NCI-H748 (cell line): Measurements from ENCODE around the gene PBLD.
"Not testable (repeated sequence)": the region's sequence is repeated elsewhere in the genome, so short reads cannot be mapped to it uniquely, and the experiment has no call there.

Experiments
- DNase-seq: peaks from one replicate; lab custom pipeline; 2025; ENCODE audit not compliant: unreplicated experiment; lab: John Stamatoyannopoulos, UW

The PBLD gene

DNA sequence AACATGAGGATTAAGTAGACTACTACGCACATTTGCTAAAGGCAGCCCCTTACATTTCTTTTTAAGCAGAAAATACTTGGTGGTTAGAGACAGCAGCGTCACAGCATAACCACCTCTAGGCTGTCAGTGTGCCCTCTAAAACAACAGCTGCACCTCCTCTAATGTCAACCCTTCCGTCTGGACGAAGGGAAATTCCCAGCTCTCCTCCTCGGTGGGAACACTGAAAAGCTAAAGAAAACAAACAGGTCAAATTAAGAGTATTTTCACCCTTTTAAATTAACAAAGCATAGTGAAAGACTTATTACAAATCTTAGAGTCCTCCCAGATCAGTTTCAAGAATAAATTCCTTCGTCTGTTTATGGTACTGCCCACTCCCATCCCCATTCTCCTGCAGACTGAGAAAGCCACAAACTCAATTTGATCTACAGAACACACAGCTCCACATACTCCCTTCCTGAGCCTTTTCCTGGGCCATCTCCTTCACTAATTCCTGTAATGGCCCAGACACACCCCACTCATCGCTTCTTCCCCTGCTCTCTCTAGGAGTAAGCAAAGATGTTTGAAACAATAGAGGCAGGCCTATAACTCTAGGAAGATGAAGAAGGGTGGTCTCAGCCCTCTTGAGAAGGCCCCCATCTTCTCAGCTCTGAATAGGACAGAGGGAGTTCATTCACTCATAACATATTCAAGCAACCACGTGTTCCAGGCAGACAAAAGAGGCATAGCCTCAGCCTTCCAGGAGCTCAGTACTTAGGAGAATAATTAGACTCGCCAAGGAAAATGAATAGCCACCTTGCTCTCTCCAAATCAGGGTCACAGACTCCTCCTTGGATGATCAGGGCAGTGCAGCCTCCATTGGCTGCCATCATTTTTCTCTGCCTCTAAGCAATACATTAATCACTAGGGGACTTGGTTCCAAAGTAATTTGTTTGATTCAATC is 48.4 kb downstream of the PBLD start:
- no peak for DNase-seq

DNA sequence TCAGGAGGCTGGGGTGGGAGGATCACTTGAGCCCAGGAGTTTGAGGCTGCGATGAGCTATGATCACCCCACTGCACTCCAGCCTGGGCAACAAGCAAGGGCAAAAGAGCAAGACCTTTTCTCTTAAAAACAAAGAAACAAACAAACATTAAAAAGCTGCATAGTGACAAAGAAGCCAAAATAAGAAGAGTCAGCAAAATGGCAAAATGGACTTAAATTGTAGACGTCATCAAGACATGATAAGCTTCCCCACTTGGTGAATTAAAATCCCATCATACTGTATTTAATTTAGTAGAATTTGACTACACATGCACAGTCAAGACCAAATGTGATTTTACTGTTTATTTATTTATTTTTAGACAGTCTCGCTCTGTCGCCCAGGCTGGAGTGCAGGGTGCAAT is 52.0 kb downstream of the PBLD start:
- DNase-seq: no peak

GRCh38 chr10:68278906-68279753 is 53.6 kb downstream of the PBLD start:
- not testable (repeated sequence) for DNase-seq

- not testable (repeated sequence) for DNase-seq
Observed at GRCh38 chr10:68277814-68278213, 54.9 kb downstream of the PBLD start.

GRCh38 chr10:68276224-68276623 is 56.5 kb downstream of the PBLD start:
- no peak for DNase-seq

DNA sequence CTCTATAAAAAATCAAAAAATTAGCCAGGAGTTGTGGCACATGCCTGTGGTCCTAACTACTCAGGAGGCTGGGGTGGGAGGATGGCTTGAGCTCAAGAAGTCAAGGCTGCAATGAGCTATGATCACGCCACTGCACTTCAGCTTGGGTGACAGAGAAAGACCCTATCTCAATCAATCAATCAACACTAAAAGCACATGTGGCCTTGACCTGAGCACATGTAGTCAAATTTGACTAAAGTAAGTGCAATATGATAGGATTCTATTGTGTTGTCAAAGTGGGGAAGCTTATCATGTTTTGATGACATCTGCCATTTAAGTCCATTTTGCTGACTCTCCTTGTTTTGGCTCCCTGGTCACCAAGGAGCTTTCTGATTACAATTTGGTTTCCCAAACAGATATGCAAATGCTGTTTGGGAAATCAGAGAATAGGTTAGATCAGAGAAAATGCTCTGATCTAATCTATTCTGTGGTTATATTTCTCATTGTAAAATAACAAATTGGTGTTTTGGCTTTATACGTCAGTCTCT is 57.1 kb downstream of the PBLD start:
- DNase-seq: no peak

DNA sequence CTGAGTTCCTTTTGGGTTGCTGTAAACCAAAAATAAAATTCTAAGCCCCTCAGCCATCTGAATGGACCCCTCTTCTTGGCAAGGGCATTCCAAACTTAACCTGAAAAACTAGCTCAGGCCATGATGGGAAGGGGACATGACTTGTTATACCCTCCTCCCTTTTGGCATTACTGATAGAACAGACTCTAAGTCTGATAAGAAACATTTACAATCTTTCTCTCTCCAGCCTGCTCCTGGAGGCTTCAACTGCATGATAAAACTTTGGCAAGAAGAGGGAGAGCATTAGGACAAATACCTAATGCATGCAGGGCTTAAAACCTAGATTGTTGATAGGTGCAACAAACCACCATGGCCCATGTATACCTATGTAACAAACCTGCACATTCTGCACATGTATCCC is 59.9 kb downstream of the PBLD start:
- no peak for DNase-seq

GRCh38 chr10:68271196-68271882 is 61.4 kb downstream of the PBLD start:
- DNase-seq: no peak

GRCh38 chr10:68269562-68270290 is 63.0 kb downstream of the PBLD start:
- no peak for DNase-seq

GRCh38 chr10:68261132-68261856 is 71.4 kb downstream of the PBLD start:
- DNase-seq: no peak

- DNase-seq: no peak
Observed at GRCh38 chr10:68253346-68253745, 79.4 kb downstream of the PBLD start.

DNA sequence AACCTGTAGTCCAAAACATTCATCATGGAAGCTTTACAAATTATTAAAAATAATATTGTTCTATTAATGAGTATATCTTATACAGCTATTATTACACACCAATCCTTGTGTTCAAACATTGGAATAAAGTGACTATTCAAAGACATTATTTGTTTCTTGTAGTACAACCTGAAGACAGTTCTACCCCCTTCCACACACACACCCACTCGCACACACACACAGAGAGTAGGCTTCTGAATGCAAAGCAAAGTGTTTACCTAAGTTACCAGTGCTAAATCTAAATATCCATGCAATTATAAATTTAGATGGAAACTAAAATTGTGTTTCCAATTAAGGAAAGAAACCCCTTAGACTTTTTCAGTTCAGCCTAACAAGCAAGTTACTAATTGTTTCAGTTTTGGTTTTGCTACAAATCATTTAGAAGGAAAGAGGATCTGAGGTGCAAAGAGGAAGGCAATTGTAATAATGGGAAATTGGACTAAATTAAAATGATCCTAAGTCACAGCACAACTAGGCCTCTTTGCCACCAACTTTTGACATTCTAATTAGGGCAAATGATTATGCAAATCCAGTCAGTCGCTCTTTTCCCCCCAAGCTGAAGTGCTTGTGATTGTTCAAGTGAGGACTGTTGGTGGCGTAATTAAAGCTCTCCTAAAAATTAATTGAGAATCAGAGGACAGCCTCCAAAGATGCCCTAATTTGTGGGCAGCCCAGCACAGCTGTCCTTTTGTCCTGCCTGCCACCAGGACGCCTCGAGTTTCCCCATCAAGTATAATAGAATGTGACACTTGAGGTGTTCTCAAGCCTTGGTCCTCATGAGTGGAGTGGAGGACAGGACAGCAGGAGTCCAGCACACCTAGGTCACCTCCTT is 80.9 kb downstream of the PBLD start:
- no peak for DNase-seq

GRCh38 chr10:68251151-68251550 is 81.6 kb downstream of the PBLD start:
- peak; percentile 54 for DNase-seq

DNA sequence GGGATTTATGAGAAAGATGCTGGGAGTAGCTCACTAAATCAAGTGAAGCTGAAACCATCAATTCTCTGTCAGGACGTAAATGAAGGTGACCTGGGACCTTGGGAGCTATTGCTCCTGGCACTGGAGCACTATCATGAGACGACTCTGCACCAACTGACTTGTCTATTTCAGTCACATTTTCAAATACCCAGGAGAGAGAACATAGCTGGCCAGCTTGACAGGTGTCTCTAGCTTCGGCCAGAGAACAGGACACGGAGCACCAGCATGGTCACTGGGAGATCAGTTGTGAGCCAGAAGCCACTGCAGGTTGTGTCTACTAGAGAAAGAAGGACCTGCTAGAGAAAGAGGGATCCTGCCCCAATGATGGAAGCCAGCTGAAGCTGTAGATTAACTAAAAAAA is 83.4 kb downstream of the PBLD start:
- no peak for DNase-seq

- DNase-seq: no peak
Observed at GRCh38 chr10:68247931-68248330, 84.8 kb downstream of the PBLD start.

DNA sequence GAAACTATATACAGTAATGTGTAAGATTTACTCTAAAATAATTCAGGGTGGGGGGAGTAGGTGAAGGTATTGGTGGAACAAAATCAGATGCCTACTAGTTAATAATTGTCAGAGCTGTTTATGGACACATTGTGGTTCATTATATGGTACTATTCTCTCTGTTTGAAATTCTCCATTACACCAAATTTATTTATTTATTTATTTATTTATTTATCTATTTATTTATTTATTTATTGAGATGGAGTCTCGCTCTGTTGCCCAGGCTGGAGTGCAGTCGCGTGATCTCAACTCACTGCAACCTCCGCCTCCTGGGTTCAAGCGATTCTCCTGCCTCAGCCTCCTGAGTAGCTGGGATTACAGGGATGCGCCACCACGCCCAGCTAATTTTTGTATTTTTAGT is 86.3 kb downstream of the PBLD start:
- not testable (repeated sequence) for DNase-seq

GRCh38 chr10:68242051-68242450 is 90.7 kb downstream of the PBLD start:
- no peak for DNase-seq

- DNase-seq: peak; percentile 4
Observed at GRCh38 chr10:68239596-68240150, 93.1 kb downstream of the PBLD start.
